Loucy (cell line): ENCODE measurements around the gene TXNDC17.

ENCODE experiments used
- H2AFZ ChIP-seq: fragments of 200-600 bp; sonication (generic); 2 replicates; pipeline ENCODE4 v1.6.0; 2016; ENCODE audit warnings: antibody characterized with exemption, mild to moderate bottlenecking, low read length, moderate library complexity
- H3F3A ChIP-seq: fragments of 200-600 bp; 2 replicates; pipeline ENCODE4 v1.6.0; 2016; ENCODE audit warnings: antibody characterized with exemption, low read depth, mild to moderate bottlenecking
- H3K27me3 ChIP-seq: fragments of 200-600 bp; sonication (generic); 2 replicates; pipeline ENCODE4 v1.6.1; 2014; ENCODE audit warnings: low read length, mild to moderate bottlenecking; ENCODE audit not compliant: insufficient read depth, poor library complexity, severe bottlenecking
- H3K36me3 ChIP-seq: fragments of 200-600 bp; sonication (generic); 2 replicates; pipeline ENCODE4 v1.6.1; 2016; ENCODE audit warnings: low read length; ENCODE audit not compliant: insufficient read depth
- H3K4me1 ChIP-seq: fragments of 200-600 bp; sonication (generic); 2 replicates; pipeline ENCODE4 v1.5.1; 2014; ENCODE audit warnings: low read length, mild to moderate bottlenecking; ENCODE audit not compliant: insufficient read depth, poor library complexity, severe bottlenecking
- H3K4me2 ChIP-seq: fragments of 200-600 bp; sonication (generic); 2 replicates; pipeline ENCODE4 v1.6.0; 2014; ENCODE audit warnings: antibody characterized with exemption, low read length, low read depth, mild to moderate bottlenecking; ENCODE audit not compliant: poor library complexity, severe bottlenecking
- H3K4me3 ChIP-seq: fragments of 200-600 bp; sonication (generic); 2 replicates; pipeline ENCODE4 v1.5.1; 2014; ENCODE audit warnings: low read length, mild to moderate bottlenecking, mixed read lengths; ENCODE audit not compliant: poor library complexity, severe bottlenecking
- H3K79me2 ChIP-seq: fragments of 200-600 bp; sonication (generic); 2 replicates; pipeline ENCODE4 v1.6.1; 2014; ENCODE audit warnings: low read length; ENCODE audit not compliant: insufficient read depth
- H3K9ac ChIP-seq: fragments of 200-600 bp; sonication (generic); 2 replicates; pipeline ENCODE4 v1.6.0; 2014; ENCODE audit warnings: mild to moderate bottlenecking, low read depth, low read length, moderate library complexity; ENCODE audit not compliant: poor library complexity, severe bottlenecking
- H3K9me2 ChIP-seq: fragments of 200-600 bp; sonication (generic); replicated peaks from 2 replicates; pipeline ENCODE4 v1.6.1; 2016; ENCODE audit warnings: low read depth, low read length, mixed read lengths
- H3K9me3 ChIP-seq: fragments of 200-600 bp; sonication (generic); 2 replicates; pipeline ENCODE4 v1.6.1; 2014; ENCODE audit warnings: mild to moderate bottlenecking, antibody characterized with exemption, low read length, low read depth; ENCODE audit not compliant: insufficient read depth
- H4K20me1 ChIP-seq: fragments of 200-600 bp; sonication (generic); 2 replicates; pipeline ENCODE4 v1.6.0; 2014; ENCODE audit warnings: antibody characterized with exemption, low read length, mild to moderate bottlenecking; ENCODE audit not compliant: insufficient read depth, poor library complexity, severe bottlenecking
- CTCF ChIP-seq: fragments of 200-600 bp; sonication (generic); conservative IDR thresholded peaks from 2 replicates; pipeline ENCODE4 v1.5.1; 2014; ENCODE audit warnings: mild to moderate bottlenecking, antibody characterized with exemption, low read length
- EZH2phosphoT487 ChIP-seq: fragments of 200-600 bp; IDR thresholded peaks from 2 replicates; pipeline ENCODE4 v1.6.1; 2018; ENCODE audit warnings: antibody characterized with exemption, mild to moderate bottlenecking, moderate library complexity, borderline replicate concordance

The TXNDC17 gene

DNA sequence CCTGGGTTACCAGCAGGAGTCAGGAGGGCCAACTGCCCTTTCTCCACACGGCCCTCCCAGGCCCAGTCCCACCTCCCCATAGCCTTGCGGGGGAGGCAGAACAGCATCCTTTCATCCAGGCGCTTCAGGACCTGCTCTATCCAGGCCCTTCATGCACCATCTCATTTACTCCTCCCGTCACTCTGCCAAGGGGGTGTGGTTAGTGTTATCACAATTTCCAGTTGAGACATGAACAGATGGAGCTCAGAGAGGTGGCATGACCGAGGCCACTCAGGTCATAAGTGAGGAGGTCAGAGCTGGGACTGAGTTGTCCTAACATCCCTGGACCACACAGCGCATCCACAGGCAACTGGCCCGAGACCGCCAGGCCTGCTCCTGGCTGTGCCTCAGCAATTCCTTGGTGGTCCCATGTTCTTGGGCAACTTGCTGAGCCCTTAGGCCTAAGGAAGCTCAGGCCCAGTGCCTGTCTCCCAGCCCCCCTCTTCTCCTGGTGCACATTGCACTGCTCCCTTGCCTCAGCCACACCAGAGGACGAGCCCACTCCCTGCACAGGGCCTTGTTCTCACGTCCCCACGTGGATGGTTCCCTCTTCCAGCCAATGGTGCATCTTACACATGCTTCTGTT, 34.5 kb downstream of the TXNDC17 start:
- H3K9me2 ChIP-seq, result no peaks in the 10 kb centered on the region
- no peaks in the 10 kb centered on the region for H3K9me3 ChIP-seq
- no peak overlapping the region for H3K4me2 ChIP-seq
- H3K9ac ChIP-seq, result no peak overlapping the region
- H3K36me3 ChIP-seq, result no peaks in the 10 kb centered on the region
- no peak overlapping the region for H2AFZ ChIP-seq
- TF ChIP-seq CTCF (no peak), EZH2phosphoT487 (no peak)
- H3F3A ChIP-seq, result no peaks in the 10 kb centered on the region
- peaks cover 7% of the 10 kb centered on the region for H3K4me1 ChIP-seq
- H4K20me1 ChIP-seq, result no peaks in the 10 kb centered on the region
- no peak overlapping the region for H3K4me3 ChIP-seq
- no peaks in the 10 kb centered on the region for H3K79me2 ChIP-seq
- peaks cover 50% of the 10 kb centered on the region for H3K27me3 ChIP-seq

- Histone ChIP-seq H3K9ac (no peak overlapping the region), H3F3A (no peaks in the 10 kb centered on the region), H4K20me1 (no peaks in the 10 kb centered on the region), H3K9me2 (no peaks in the 10 kb centered on the region), H2AFZ (no peak overlapping the region), H3K27me3 (peaks cover 53% of the 10 kb centered on the region), H3K79me2 (no peaks in the 10 kb centered on the region), H3K4me1 (peaks cover 7% of the 10 kb centered on the region), H3K9me3 (no peaks in the 10 kb centered on the region), H3K36me3 (no peaks in the 10 kb centered on the region), H3K4me2 (no peak overlapping the region), H3K4me3 (no peak overlapping the region)
- no peak for TF ChIP-seq EZH2phosphoT487
- TF ChIP-seq CTCF, result no peak
These were observed 35.9 kb downstream of the TXNDC17 start for GRCh38 chr17:6676802-6677157.

- Histone ChIP-seq H3K79me2 (no peaks in the 10 kb centered on the region), H4K20me1 (no peaks in the 10 kb centered on the region), H3K27me3 (peaks cover 53% of the 10 kb centered on the region), H2AFZ (no peak overlapping the region), H3K4me1 (peaks cover 7% of the 10 kb centered on the region), H3K36me3 (no peaks in the 10 kb centered on the region), H3K9ac (no peak overlapping the region), H3K9me2 (no peaks in the 10 kb centered on the region), H3K9me3 (no peaks in the 10 kb centered on the region), H3K4me2 (peak overlapping the region; percentile 6), H3F3A (no peaks in the 10 kb centered on the region), H3K4me3 (no peak overlapping the region)
- TF ChIP-seq EZH2phosphoT487, result 0 out of 2 replicates have a peak, but pooled peaks have one; percentile 4
- no peak for TF ChIP-seq CTCF
These were observed 36.4 kb downstream of the TXNDC17 start for GRCh38 chr17:6677158-6677831.
